Common myeloid progenitor, CD34-positive (primary cell): ENCODE results near the gene RAE1. TPM values are rescaled to one million over a fixed set of nuclear protein-coding genes. Genes with fewer than 3 reads are reported as not detected.

Source experiments
- CTCF ChIA-PET: fragments of 350-600 bp; sonication (Branson Sonifier 250); formaldehyde crosslinking; loops from one replicate; lab custom pipeline; 2021; ENCODE audit warnings: antibody characterized with exemption; lab: Charles Lee
- POLR2A ChIA-PET: fragments of 350-600 bp; sonication (Branson Sonifier 250); formaldehyde crosslinking; loops from one replicate; lab custom pipeline; 2021; ENCODE audit warnings: antibody characterized with exemption; lab: Charles Lee
- DNase-seq, 3 donors: peaks; one replicate each; pipeline versions ENCODE4 v3.0.0 to v3.0.0-alpha.2; 2013
- H3K27ac ChIP-seq, 2 experiments: 1 replicate in 1 of 2; 2 replicates in 1 of 2; pipeline ENCODE4 v1.7.0; 2013; ENCODE audit warnings: inconsistent platforms in 2 of 2, low read length in 2 of 2, mild to moderate bottlenecking in 2 of 2, low read depth in 1 of 2, moderate library complexity in 1 of 2; ENCODE audit not compliant: severe bottlenecking in 2 of 2, insufficient read depth in 1 of 2, poor library complexity in 1 of 2
- H3K27me3 ChIP-seq, 5 experiments: replicated peaks in 2 of 5; 1 replicate in 3 of 5; 2 replicates in 2 of 5; pipeline versions ENCODE4 v1.6.1 to v1.7.0; 2013; ENCODE audit warnings: low read length in 4 of 5, mild to moderate bottlenecking in 2 of 5, moderate library complexity in 2 of 5, inconsistent platforms in 1 of 5; ENCODE audit not compliant: insufficient read depth in 5 of 5, control insufficient read depth in 4 of 5
- H3K36me3 ChIP-seq, 4 experiments: 1 replicate in 2 of 4; 2 replicates in 2 of 4; pipeline versions ENCODE4 v1.6.1 to v1.7.0; 2013; ENCODE audit warnings: low read length in 3 of 4, control low read depth in 1 of 4, mild to moderate bottlenecking in 1 of 4; ENCODE audit not compliant: control insufficient read depth in 4 of 4, insufficient read depth in 4 of 4
- H3K4me1 ChIP-seq, 4 experiments: 1 replicate in 3 of 4; 2 replicates in 1 of 4; pipeline versions ENCODE4 v1.6.1 to v1.7.1; 2013; ENCODE audit warnings: low read length in 3 of 4, mild to moderate bottlenecking in 3 of 4, control low read depth in 1 of 4, inconsistent platforms in 1 of 4, moderate library complexity in 1 of 4; ENCODE audit not compliant: control insufficient read depth in 4 of 4, insufficient read depth in 4 of 4; ENCODE audit errors: control extremely low read depth in 1 of 4
- H3K4me3 ChIP-seq, 7 experiments: 1 replicate in 4 of 7; 2 replicates in 3 of 7; pipeline versions ENCODE4 v1.5.1 to v1.7.0; 2013; ENCODE audit warnings: mild to moderate bottlenecking in 7 of 7, low read length in 6 of 7, moderate library complexity in 6 of 7, inconsistent platforms in 2 of 7, low read depth in 2 of 7, control low read depth in 1 of 7; ENCODE audit not compliant: insufficient read depth in 4 of 7, control insufficient read depth in 1 of 7; ENCODE audit errors: extremely low read depth in 1 of 7
- H3K9me3 ChIP-seq, 5 experiments: 1 replicate in 4 of 5; 2 replicates in 1 of 5; pipeline versions ENCODE4 v1.6.1 to v1.7.1; 2013; ENCODE audit warnings: low read length in 4 of 5, mild to moderate bottlenecking in 2 of 5, inconsistent platforms in 1 of 5, low read depth in 1 of 5, moderate library complexity in 1 of 5; ENCODE audit not compliant: control insufficient read depth in 4 of 5, insufficient read depth in 2 of 5; ENCODE audit errors: control extremely low read depth in 1 of 5
- WGBS: methylation state at CpG from one replicate; pipeline ENCODE4 v1.1.5; 2013; ENCODE audit not compliant: insufficient coverage; 5-methylcytosine and 5-hydroxymethylcytosine counted together
- polyA plus RNA-seq: library from polyadenylated mRNA; unstranded; fragments of 120-200 nt; gene quantifications from one replicate; pipeline ENCODE4 v1.2.1, GENCODE V29; 2013

The RAE1 gene
- 30.4 TPM for polyA plus RNA-seq

GRCh38 chr20:57351042-57351783 is at the start of gene RAE1:
Gene RAE1 (plus strand): TSS chr20:57351255. CDS start chr20:57354039, 2,784 bp downstream.
- Histone ChIP-seq H3K36me3 (peaks cover 7 to 21% (median 11%) of the 10 kb centered on the region in 4 experiments), H3K4me3 (peak within 1 kb of the TSS; percentile 68 to 98 (median 92)), H3K9me3 (no peaks in the 10 kb centered on the region), H3K27me3 (peaks cover 0 to 11% (median 4%) of the 10 kb centered on the region in 5 experiments), H3K27ac (peak within 1 kb of the TSS; percentile 74 to 86), H3K4me1 (peaks cover 2 to 19% (median 10%) of the 10 kb centered on the region in 4 experiments)
- WGBS, result 0% methylated on average over 64 of the region's 64 CpGs
- POLR2A ChIA-PET, result no interaction called here
- DNase-seq, result peak; percentile 93 to 95 (median 94)
- CTCF ChIA-PET, result interaction anchor here (1.1 to 1.4 kb wide), 2 partner anchors 10 to 256 kb away, joined by 3 to 4 read pairs; no protein-coding TSS in a partner anchor

- no peak overlapping the region for H3K4me3 ChIP-seq
- no peaks in the 10 kb centered on the region for H3K9me3 ChIP-seq
- no peak for DNase-seq
- no peaks in the 10 kb centered on the region for H3K36me3 ChIP-seq
- H3K27ac ChIP-seq, result no peak overlapping the region
- 95% methylated on average over 5 of the region's 5 CpGs for WGBS
- ChIA-PET POLR2A (interaction anchor here (0.6 kb wide), 1 partner anchor 54 kb away, joined by 3 read pairs; no protein-coding TSS in a partner anchor), CTCF (interaction anchor here (1.0 kb wide), 1 partner anchor 153 kb away, joined by 3 read pairs; no protein-coding TSS in a partner anchor)
- no peaks in the 10 kb centered on the region for H3K4me1 ChIP-seq
- peaks cover 0 to 51% (median 5%) of the 10 kb centered on the region in 5 experiments for H3K27me3 ChIP-seq
Measured at GRCh38 chr20:57306747-57307146, 44.3 kb upstream of the RAE1 start.

- CTCF ChIA-PET, result no interaction called here
- H3K9me3 ChIP-seq, result no peaks in the 10 kb centered on the region
- WGBS, result 67% methylated on average over 8 of the region's 13 CpGs
- H3K4me1 ChIP-seq, result no peaks in the 10 kb centered on the region
- H3K36me3 ChIP-seq, result no peaks in the 10 kb centered on the region
- peaks cover 4 to 61% (median 16%) of the 10 kb centered on the region in 5 experiments for H3K27me3 ChIP-seq
- H3K4me3 ChIP-seq, result no peak overlapping the region
- DNase-seq, result no peak
- POLR2A ChIA-PET, result no interaction called here
- no peak overlapping the region for H3K27ac ChIP-seq
Measured at GRCh38 chr20:57308451-57309271, 42.4 kb upstream of the RAE1 start.

GRCh38 chr20:57309544-57310115 is 41.4 kb upstream of the RAE1 start:
- ChIA-PET CTCF (no interaction called here), POLR2A (no interaction called here)
- Histone ChIP-seq H3K9me3 (no peaks in the 10 kb centered on the region), H3K4me3 (no peak overlapping the region), H3K27me3 (peaks cover 5 to 64% (median 20%) of the 10 kb centered on the region in 5 experiments), H3K27ac (no peak overlapping the region), H3K4me1 (no peaks in the 10 kb centered on the region), H3K36me3 (no peaks in the 10 kb centered on the region)
- 88% methylated on average over 9 of the region's 9 CpGs for WGBS
- DNase-seq, result no peak

GRCh38 chr20:57310821-57311514 is 40.1 kb upstream of the RAE1 start:
- Histone ChIP-seq H3K9me3 (no peaks in the 10 kb centered on the region), H3K4me1 (no peaks in the 10 kb centered on the region), H3K4me3 (no peak overlapping the region), H3K27me3 (peaks cover 5 to 62% (median 20%) of the 10 kb centered on the region in 5 experiments), H3K27ac (no peak overlapping the region), H3K36me3 (no peaks in the 10 kb centered on the region)
- over 99% methylated on average over 10 of the region's 11 CpGs for WGBS
- DNase-seq, result no peak
- ChIA-PET POLR2A (no interaction called here), CTCF (no interaction called here)

GRCh38 chr20:57312138-57312537 is 38.9 kb upstream of the RAE1 start:
- Histone ChIP-seq H3K36me3 (no peaks in the 10 kb centered on the region), H3K9me3 (no peaks in the 10 kb centered on the region), H3K27me3 (peaks cover 5 to 62% (median 20%) of the 10 kb centered on the region in 5 experiments), H3K4me3 (no peak overlapping the region), H3K27ac (no peak overlapping the region), H3K4me1 (no peaks in the 10 kb centered on the region)
- POLR2A ChIA-PET, result no interaction called here
- CTCF ChIA-PET, result no interaction called here
- WGBS, result 87% methylated on average over 5 of the region's 6 CpGs
- no peak for DNase-seq
